HCT116 (cell line): Measurements from ENCODE around the gene NEURL1B. TPM values are rescaled to one million over a fixed set of nuclear protein-coding genes. Genes with fewer than 3 reads are reported as not detected.

Source experiments
- ATAC-seq: fragments of 200-7000 bp; cut with Tn5 transposase; 2 replicates; pipeline ENCODE4 v1.9.1; 2020; ENCODE audit warnings: mild to moderate bottlenecking, moderate library complexity
- BruUV-seq: library from RNA; stranded (reverse); fragments of 400-500 nt; replicated peaks from 2 replicates; lab custom pipeline; 2021; lab: Mats Ljungman, UMichigan
- CTCF ChIA-PET: fragments of 300-600 bp; sonication (Branson Sonifier 250); formaldehyde crosslinking; loops from one replicate; lab custom pipeline; 2021; ENCODE audit warnings: antibody characterized with exemption; lab: Charles Lee
- POLR2A ChIA-PET: fragments of 300-600, 350-600 bp; sonication (Branson Sonifier 250); formaldehyde crosslinking; loops from one replicate; lab custom pipeline; 2021; ENCODE audit warnings: antibody characterized with exemption; lab: Charles Lee
- RAD21 ChIA-PET, 2 experiments: fragments of 300-600 bp; sonication (Branson Sonifier 250); formaldehyde crosslinking; loops; one replicate each; lab custom pipeline; 2023; ENCODE audit warnings: low total read pairs in 2 of 2; ENCODE audit not compliant: uncharacterized antibody in 2 of 2, unreplicated experiment in 2 of 2, low non-redundant PET in 1 of 2; lab: Charles Lee
- DNase-seq: peaks from one replicate; pipeline ENCODE4 v3.0.0-alpha.2; 2010; ENCODE audit warnings: low read depth, low spot score
- H2AFZ ChIP-seq: fragments of 200-600 bp; shearing (Covaris generic), sonication (generic); 2 replicates; pipeline ENCODE4 v1.6.1; 2017; ENCODE audit warnings: low read depth, mixed run types, mixed read lengths, antibody characterized with exemption, low read length; ENCODE audit not compliant: poor library complexity, severe bottlenecking
- H3K27ac ChIP-seq: 2 replicates; pipeline ENCODE4 v1.5.1; 2012; ENCODE audit warnings: low read depth, low read length
- H3K27me3 ChIP-seq: fragments of 200-600 bp; sonication (generic); 2 replicates; pipeline ENCODE4 v1.6.1; 2016; ENCODE audit warnings: mixed run types, low read length, mixed read lengths; ENCODE audit not compliant: insufficient read depth
- H3K36me3 ChIP-seq, 2 experiments: fragments of 200-500 bp in 1 of 2; fragments of 200-600 bp in 1 of 2; sonication (Bioruptor generic) in 1 of 2; sonication (generic) in 1 of 2; 2 replicates each; pipeline versions ENCODE4 v1.5.1 to v1.6.1; 2014 to 2016; ENCODE audit warnings: low read length in 2 of 2, inconsistent platforms in 1 of 2, mixed read lengths in 1 of 2, mixed run types in 1 of 2; ENCODE audit not compliant: insufficient read depth in 2 of 2, control insufficient read depth in 1 of 2
- H3K4me1 ChIP-seq, 2 experiments: fragments of 200-600 bp in 1 of 2; sonication (generic) in 1 of 2; 2 replicates each; pipeline versions ENCODE4 v1.5.1 to v1.6.1; 2012 to 2017; ENCODE audit warnings: low read length in 2 of 2, inconsistent platforms in 1 of 2, mild to moderate bottlenecking in 1 of 2, mixed read lengths in 1 of 2, mixed run types in 1 of 2, moderate library complexity in 1 of 2; ENCODE audit not compliant: insufficient read depth in 2 of 2, control insufficient read depth in 1 of 2
- H3K4me2 ChIP-seq: fragments of 200-600 bp; sonication (generic); 2 replicates; pipeline ENCODE4 v1.6.1; 2017; ENCODE audit warnings: mixed run types, low read length, mixed read lengths
- H3K4me3 ChIP-seq, 2 experiments: fragments of 200-600 bp in 1 of 2; sonication (generic) in 1 of 2; replicated peaks in 1 of 2; 2 replicates each; pipeline ENCODE4 v1.5.1; 2011 to 2016; ENCODE audit warnings: low read length in 2 of 2, control low read depth in 1 of 2, low read depth in 1 of 2, mild to moderate bottlenecking in 1 of 2, mixed read lengths in 1 of 2, mixed run types in 1 of 2
- H3K79me2 ChIP-seq: fragments of 200-600 bp; sonication (generic); 2 replicates; pipeline ENCODE4 v1.6.1; 2017; ENCODE audit warnings: mild to moderate bottlenecking, mixed run types, low read length, moderate library complexity, mixed read lengths; ENCODE audit not compliant: insufficient read depth
- H3K9ac ChIP-seq: fragments of 200-600 bp; sonication (generic); 2 replicates; pipeline ENCODE4 v1.6.1; 2016; ENCODE audit warnings: low read length, mixed read lengths
- H3K9me2 ChIP-seq: fragments of 200-600 bp; sonication (generic), shearing (Covaris generic); 2 replicates; pipeline ENCODE4 v1.6.1; 2017; ENCODE audit warnings: mixed run types, mild to moderate bottlenecking, moderate library complexity; ENCODE audit not compliant: insufficient read depth
- H3K9me3 ChIP-seq, 2 experiments: fragments of 200-500 bp in 1 of 2; fragments of 200-600 bp in 1 of 2; sonication (Bioruptor generic) in 1 of 2; sonication (generic) in 1 of 2; 2 replicates each; pipeline ENCODE4 v1.6.1; 2014 to 2017; ENCODE audit warnings: low read length in 2 of 2, mixed read lengths in 2 of 2, inconsistent platforms in 1 of 2, low read depth in 1 of 2, mild to moderate bottlenecking in 1 of 2, mixed run types in 1 of 2, moderate library complexity in 1 of 2; ENCODE audit not compliant: control insufficient read depth in 1 of 2, insufficient read depth in 1 of 2
- H4K20me1 ChIP-seq: fragments of 200-600 bp; sonication (generic), shearing (Covaris generic); 2 replicates; pipeline ENCODE4 v1.6.1; 2017; ENCODE audit warnings: mixed run types, mild to moderate bottlenecking, moderate library complexity; ENCODE audit not compliant: insufficient read depth
- EZH2phosphoT487 ChIP-seq: fragments of 200-600 bp; IDR thresholded peaks from 2 replicates; pipeline ENCODE4 v1.6.1; 2018; ENCODE audit warnings: antibody characterized with exemption, borderline replicate concordance
- FOSL1 ChIP-seq: IDR thresholded peaks from 2 replicates; pipeline ENCODE4 v1.6.1; 2012; ENCODE audit warnings: low read depth
- RAD21 ChIP-seq: IDR thresholded peaks from 2 replicates; pipeline ENCODE4 v1.6.1; 2012; ENCODE audit warnings: low read depth, mild to moderate bottlenecking
- REST ChIP-seq: IDR thresholded peaks from 2 replicates; pipeline ENCODE4 v1.6.1; 2012; ENCODE audit warnings: low read depth
- SIN3A ChIP-seq: IDR thresholded peaks from 2 replicates; pipeline ENCODE4 v1.6.1; 2012; ENCODE audit warnings: low read depth
- intact Hi-C: fragments of 100-400 bp; cut with micrococcal nuclease; formaldehyde crosslinking; loops from 2 replicates; pipeline ENCODE4 v1.10.0; 2022
- total RNA-seq: library from RNA; stranded (reverse); gene quantifications from one replicate; pipeline ENCODE4 v1.2.1, GENCODE V29; 2021; ENCODE audit not compliant: unreplicated experiment

NEURL1B gene
- total RNA-seq, 1 experiment from 2014 or later = 5.8 TPM

GRCh38 chr5:172683645-172684471 lies 42.8 kb downstream of the NEURL1B start:
- ATAC-seq = no peak
- Histone ChIP-seq H3K9ac (no peak overlapping the region), H3K4me1 (peaks cover 19 to 32% of the 10 kb centered on the region in 2 experiments), H3K4me3 (no peak overlapping the region), H2AFZ (no peak overlapping the region), H3K27ac (no peak overlapping the region), H3K4me2 (no peak overlapping the region), H3K27me3 (no peaks in the 10 kb centered on the region), H4K20me1 (no peaks in the 10 kb centered on the region), H3K36me3 (no peaks in the 10 kb centered on the region), H3K9me2 (no peaks in the 10 kb centered on the region), H3K9me3 (no peaks in the 10 kb centered on the region), H3K79me2 (no peaks in the 10 kb centered on the region)
- DNase-seq = no peak
- CTCF ChIA-PET = interaction anchor here (0.9 kb wide), 1 partner anchor 13 kb away, joined by 3 read pairs; no protein-coding TSS in a partner anchor
- RAD21 ChIA-PET = no interaction called here
- TF ChIP-seq SIN3A (no peak), FOSL1 (no peak), REST (no peak), EZH2phosphoT487 (no peak), RAD21 (no peak)
- intact Hi-C loops = no loop called here
- no TSS peak for BruUV-seq
- POLR2A ChIA-PET = no interaction called here
